ENCODE measurements around the gene GLMN. TPM values are rescaled to one million over a fixed set of nuclear protein-coding genes. Genes with fewer than 3 reads are reported as not detected.

GLMN gene
- 3.8 and 18.0 TPM in 2 replicates for total RNA-seq (ENCODE audit: low replicate concordance)

DNA sequence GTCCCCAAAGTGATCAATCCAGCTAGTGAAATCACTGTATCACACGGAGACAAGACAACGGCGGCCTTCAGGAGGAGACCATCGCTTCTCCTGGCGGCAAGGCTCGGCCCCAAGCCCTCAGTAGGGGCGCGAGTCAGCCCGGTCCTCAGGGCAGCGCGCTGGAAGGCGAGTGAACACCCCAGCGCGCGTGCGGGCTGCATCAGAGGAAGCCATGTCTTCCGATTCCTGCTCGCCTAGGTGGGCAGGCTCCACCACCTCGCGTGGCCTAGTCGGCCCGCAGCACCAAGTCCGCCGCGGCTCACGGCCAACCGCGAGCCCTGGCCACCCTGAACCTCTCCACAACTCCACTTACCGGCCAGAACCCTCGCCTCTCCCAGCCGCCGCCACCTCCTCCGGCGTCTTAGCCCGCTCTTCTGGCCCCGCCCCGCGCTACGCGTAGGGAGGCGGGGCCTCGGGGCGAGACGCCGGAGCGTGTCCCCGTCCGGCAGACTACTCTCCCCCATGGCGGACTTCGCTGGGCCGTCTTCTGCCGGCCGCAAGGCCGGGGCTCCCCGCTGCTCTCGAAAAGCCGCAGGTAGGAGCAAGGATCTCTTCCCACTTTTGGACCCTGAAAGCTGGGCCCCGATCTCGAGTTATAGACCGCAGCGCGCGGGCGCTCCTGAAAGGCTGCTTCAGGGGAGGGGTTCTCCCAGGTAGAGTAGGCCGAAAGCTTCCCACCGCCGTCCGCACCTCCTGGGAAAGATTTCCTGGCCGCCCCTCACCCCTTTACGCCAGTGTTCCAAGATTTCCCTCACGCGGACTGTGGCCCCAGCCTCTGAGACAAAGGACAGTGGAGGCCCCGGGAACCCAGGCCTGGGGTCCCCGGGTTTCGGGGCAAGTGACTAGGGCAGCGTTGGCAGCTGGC, at the start of gene GLMN, which contains the start of gene RPAP2:
Gene GLMN (minus strand): TSS at position 415 of the 904 bp plus-strand sequence. CDS start 988 bp downstream, outside the sequence.
Gene RPAP2 (plus strand): TSS at position 487 of the 904 bp plus-strand sequence. CDS start 15 bp downstream, at position 502.
- H3K4me3 ChIP-seq (ENCODE audit: low read depth, low read length) = peak within 1 kb of the TSS; percentile 74
- DNase-seq (ENCODE audit: low read depth) = peak; percentile 77
- TF ChIP-seq CTCF (IDR thresholded peaks at IDR 0.05; ENCODE audit: insufficient read depth, low read length) = peak; percentile 33

- H3K4me3 ChIP-seq (ENCODE audit: low read depth, low read length) = no peak overlapping the region
- no peak for TF ChIP-seq CTCF (IDR thresholded peaks at IDR 0.05; ENCODE audit: insufficient read depth, low read length)
- no peak for DNase-seq (ENCODE audit: low read depth)
These were observed 48.3 kb upstream of the GLMN start for GRCh38 chr1:92346866-92347640.

DNA sequence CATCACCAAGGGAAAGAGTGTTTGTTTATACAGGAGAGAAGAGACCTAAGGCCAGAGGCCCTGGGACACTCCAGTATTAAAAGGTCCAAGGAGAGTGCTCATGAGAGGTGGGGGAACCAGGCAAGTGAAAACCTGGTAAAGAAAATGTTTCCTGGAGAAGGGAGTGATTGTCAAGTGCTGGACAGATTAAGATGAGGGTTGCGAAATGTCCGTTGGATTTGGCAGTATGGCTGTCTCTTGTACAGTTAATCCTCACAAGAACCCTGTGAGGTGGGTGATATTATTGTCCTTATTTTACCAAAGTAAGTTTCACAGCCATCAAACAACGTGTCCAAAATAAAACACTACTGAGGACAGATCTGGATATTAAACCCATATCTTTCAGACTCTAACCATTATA, 44.3 kb upstream of the GLMN start:
- no peak overlapping the region for H3K4me3 ChIP-seq (ENCODE audit: low read depth, low read length)
- peak; percentile 4 for DNase-seq (ENCODE audit: low read depth)
- TF ChIP-seq CTCF (IDR thresholded peaks at IDR 0.05; ENCODE audit: insufficient read depth, low read length) = no peak

GRCh38 chr1:92342401-92342800, 43.6 kb upstream of the GLMN start:
- no peak overlapping the region for H3K4me3 ChIP-seq (ENCODE audit: low read depth, low read length)
- no peak for TF ChIP-seq CTCF (IDR thresholded peaks at IDR 0.05; ENCODE audit: insufficient read depth, low read length)
- DNase-seq (ENCODE audit: low read depth) = no peak

DNA sequence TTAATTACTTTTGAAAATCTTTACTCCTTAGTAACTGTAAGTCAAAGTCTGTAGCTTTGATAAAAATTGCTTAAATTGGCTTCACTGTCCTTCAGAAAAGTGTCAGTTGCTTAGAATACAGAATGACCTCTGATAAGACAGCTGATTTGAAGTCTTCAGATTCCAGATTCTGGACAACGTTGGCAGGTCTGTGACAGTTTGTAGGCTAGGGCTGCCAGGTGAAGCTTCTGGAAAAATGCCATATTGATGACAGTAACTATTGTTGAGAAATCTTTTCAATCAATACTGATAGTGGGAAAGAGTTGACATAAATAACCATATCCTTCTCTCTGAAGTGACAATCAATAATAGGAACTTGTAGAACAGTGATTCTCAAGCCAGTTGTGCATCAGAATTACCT, 41.4 kb upstream of the GLMN start:
- no peak overlapping the region for H3K4me3 ChIP-seq (ENCODE audit: low read depth, low read length)
- DNase-seq (ENCODE audit: low read depth) = no peak
- TF ChIP-seq CTCF (IDR thresholded peaks at IDR 0.05; ENCODE audit: insufficient read depth, low read length) = no peak

DNA sequence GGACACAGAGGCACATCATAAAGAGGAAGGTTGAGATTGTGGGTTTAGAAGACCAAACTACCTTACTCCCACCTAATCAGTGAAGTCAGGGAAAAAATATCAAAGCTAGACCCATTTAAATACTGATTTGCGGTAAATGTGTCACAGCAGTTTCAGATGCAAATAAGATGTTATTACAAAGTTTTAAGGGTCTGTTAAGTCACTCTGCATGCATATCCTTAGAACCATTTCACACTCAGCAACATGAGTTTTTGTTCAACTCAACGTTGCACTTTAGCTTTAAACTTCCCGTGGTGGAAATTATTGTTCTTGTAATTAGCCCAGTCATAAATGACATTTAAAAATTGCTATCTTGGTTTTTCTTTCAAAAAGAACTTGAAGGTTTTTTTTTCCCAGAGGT, 34.9 kb upstream of the GLMN start:
- no peak for TF ChIP-seq CTCF (IDR thresholded peaks at IDR 0.05; ENCODE audit: insufficient read depth, low read length)
- no peak overlapping the region for H3K4me3 ChIP-seq (ENCODE audit: low read depth, low read length)
- DNase-seq (ENCODE audit: low read depth) = no peak

All from fibroblast of the aortic adventitia (primary cell).